Measurements from ENCODE around the gene TUSC2. TPM values are rescaled to one million over a fixed set of nuclear protein-coding genes. Genes with fewer than 3 reads are reported as not detected.

The TUSC2 gene
- total and polyA plus RNA-seq, 2 of the 13 experiments (the other 11 are each of a cell fraction or from before 2014, with no cell fraction given), result 36.7 to 39.1 TPM

DNA sequence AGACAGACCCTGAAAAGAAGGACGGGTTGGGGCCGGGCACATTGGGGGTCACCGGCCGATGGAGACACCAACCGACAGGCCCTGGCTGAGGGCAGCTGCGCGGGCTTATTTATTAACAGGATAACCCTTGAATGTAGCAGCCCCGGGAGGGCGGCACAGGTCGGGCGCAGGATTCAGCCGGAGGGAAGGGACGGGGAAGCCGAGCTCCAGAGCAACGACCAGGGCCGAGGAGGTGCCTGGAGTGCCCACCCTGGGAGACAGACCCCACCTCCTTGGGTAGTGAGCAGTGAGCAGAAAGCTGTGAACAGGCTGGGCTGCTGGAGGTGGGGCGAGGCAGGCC is 51.3 kb downstream of the TUSC2 start:
- no peak for ATAC-seq
- Histone ChIP-seq H3K4me2 (ENCODE audit: low read depth, low read length) (no peak overlapping the region), H3K4me3 (replicated peaks in 1 of 3; ENCODE audit: insufficient read depth in 1 of 3, low read depth in 2 of 3, low read length in 3 of 3) (no peak overlapping the region), H2AFZ (ENCODE audit: low read length) (no peak overlapping the region), H3K79me2 (ENCODE audit: insufficient read depth, low read length) (peaks cover 7% of the 10 kb centered on the region), H3K27me3 (ENCODE audit: control insufficient read depth in 1 of 2, insufficient read depth in 2 of 2, low read length in 2 of 2) (no peaks in the 10 kb centered on the region), H3K4me1 (ENCODE audit: insufficient read depth, low read length) (peaks cover 46% of the 10 kb centered on the region), H3K27ac (ENCODE audit: extremely low read length, insufficient read depth, low read length) (no peak overlapping the region), H4K20me1 (ENCODE audit: insufficient read depth, low read length) (no peaks in the 10 kb centered on the region; the same call in 1 of the 2 replicates), H3K9ac (ENCODE audit: insufficient read depth, low read depth, low read length) (no peak overlapping the region), H3K36me3 (replicated peaks in 1 of 2; ENCODE audit: control insufficient read depth in 1 of 2, insufficient read depth in 2 of 2, low read length in 2 of 2) (peaks cover 14 to 30% of the 10 kb centered on the region in 2 experiments), H3K9me3 (ENCODE audit: low read length) (no peaks in the 10 kb centered on the region)
- intact Hi-C loops (cut with micrococcal nuclease; ENCODE audit: unreplicated experiment) (no loop called here), in situ Hi-C loops (cut with HindIII; ENCODE audit: extremely low pct_ligation_motif_present, low pct_unique_long_range_greater_than_20kb) (loop anchor here (10.0 kb wide), 1 partner anchor 82 kb away; the partner anchor contains the start of gene GNAT1)
- 95% methylated on average over 17 of the region's 17 CpGs for WGBS (ENCODE audit: low lambda C conversion rate)
- CTCF ChIA-PET (ENCODE audit: low intra/inter-chr PET ratio, low total read pairs), result no interaction called here
- no peak for FAIRE-seq
- no peak for TF ChIP-seq MYPOP (CRISPR knock-in tag; IDR thresholded peaks at IDR 0.05)
- POLR2A ChIA-PET, result interaction anchor here (0.7 to 1.7 kb wide), 4 partner anchors 12 to 71 kb away, joined by 3 to 7 read pairs (median 4); partner anchors contain the start of genes HYAL3, IFRD2 and NAA80
- no TSS peak for BruUV-seq (replicated peaks)
- no peak for DNase-seq (ENCODE audit: low spot score)

GRCh38 chr3:50275996-50276761 is 51.8 kb downstream of the TUSC2 start:
- 97% methylated on average over 74 of the region's 79 CpGs for whole genome bisulfite sequencing (ENCODE audit: low lambda C conversion rate)
- intact Hi-C loops (cut with micrococcal nuclease; ENCODE audit: unreplicated experiment) (no loop called here), in situ Hi-C loops (cut with HindIII; ENCODE audit: extremely low pct_ligation_motif_present, low pct_unique_long_range_greater_than_20kb) (loop anchor here (10.0 kb wide), 1 partner anchor 81 kb away; the partner anchor contains the start of gene GNAT1)
- Histone ChIP-seq H3K9ac (ENCODE audit: insufficient read depth, low read depth, low read length) (no peak overlapping the region), H3K4me1 (ENCODE audit: insufficient read depth, low read length) (peaks cover 51% of the 10 kb centered on the region), H3K36me3 (replicated peaks in 1 of 2; ENCODE audit: control insufficient read depth in 1 of 2, insufficient read depth in 2 of 2, low read length in 2 of 2) (peaks cover 14 to 30% of the 10 kb centered on the region in 2 experiments), H2AFZ (ENCODE audit: low read length) (no peak overlapping the region), H4K20me1 (ENCODE audit: insufficient read depth, low read length) (no peaks in the 10 kb centered on the region; the same call in 1 of the 2 replicates), H3K4me3 (replicated peaks in 1 of 3; ENCODE audit: insufficient read depth in 1 of 3, low read depth in 2 of 3, low read length in 3 of 3) (no peak overlapping the region), H3K4me2 (ENCODE audit: low read depth, low read length) (no peak overlapping the region), H3K27ac (ENCODE audit: extremely low read length, insufficient read depth, low read length) (no peak overlapping the region), H3K9me3 (ENCODE audit: low read length) (no peaks in the 10 kb centered on the region), H3K79me2 (ENCODE audit: insufficient read depth, low read length) (peaks cover 12% of the 10 kb centered on the region), H3K27me3 (ENCODE audit: control insufficient read depth in 1 of 2, insufficient read depth in 2 of 2, low read length in 2 of 2) (no peaks in the 10 kb centered on the region)
- BruUV-seq (replicated peaks), result TSS peak; percentile 30
- ChIA-PET CTCF (ENCODE audit: low intra/inter-chr PET ratio, low total read pairs) (interaction anchor here (6.4 kb wide), 1 partner anchor 49 kb away, joined by 63 read pairs; no protein-coding TSS in a partner anchor), POLR2A (interaction anchor here (0.8 to 1.7 kb wide), 3 partner anchors 12 to 16 kb away, joined by 3 to 7 read pairs (median 4); partner anchors contain the start of gene IFRD2)
- ATAC-seq, result no peak
- DNase-seq (ENCODE audit: low spot score), result no peak
- FAIRE-seq, result no peak
- no peak for TF ChIP-seq KDM2A (CRISPR knock-in tag; IDR thresholded peaks at IDR 0.05; ENCODE audit: borderline replicate concordance, low read depth)
- no peak for TF ChIP-seq SAP130 (CRISPR knock-in tag; IDR thresholded peaks at IDR 0.05; ENCODE audit: low read depth)
- TF ChIP-seq EP300 (IDR thresholded peaks at IDR 0.05; ENCODE audit: low read depth in 2 of 2, low read length in 2 of 2), result no peak
- no peak for TF ChIP-seq EP300 (CRISPR knock-in tag; IDR thresholded peaks at IDR 0.05; ENCODE audit: borderline replicate concordance)
- TF ChIP-seq, protein P1, sequence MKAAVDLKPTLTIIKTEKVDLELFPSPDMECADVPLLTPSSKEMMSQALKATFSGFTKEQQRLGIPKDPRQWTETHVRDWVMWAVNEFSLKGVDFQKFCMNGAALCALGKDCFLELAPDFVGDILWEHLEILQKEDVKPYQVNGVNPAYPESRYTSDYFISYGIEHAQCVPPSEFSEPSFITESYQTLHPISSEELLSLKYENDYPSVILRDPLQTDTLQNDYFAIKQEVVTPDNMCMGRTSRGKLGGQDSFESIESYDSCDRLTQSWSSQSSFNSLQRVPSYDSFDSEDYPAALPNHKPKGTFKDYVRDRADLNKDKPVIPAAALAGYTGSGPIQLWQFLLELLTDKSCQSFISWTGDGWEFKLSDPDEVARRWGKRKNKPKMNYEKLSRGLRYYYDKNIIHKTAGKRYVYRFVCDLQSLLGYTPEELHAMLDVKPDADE (CRISPR knock-in tag; IDR thresholded peaks at IDR 0.05), result no peak
- TF ChIP-seq PRMT3 (CRISPR knock-in tag; IDR thresholded peaks at IDR 0.05; ENCODE audit: borderline replicate concordance, low read depth), result no peak
- TF ChIP-seq HIVEP1 (CRISPR knock-in tag; IDR thresholded peaks at IDR 0.05), result no peak
- no peak for TF ChIP-seq FOXO1 (CRISPR knock-in tag; IDR thresholded peaks at IDR 0.05)
- TF ChIP-seq ZSCAN21 (CRISPR knock-in tag; IDR thresholded peaks at IDR 0.05; ENCODE audit: borderline replicate concordance), result no peak
- TF ChIP-seq ZFP62 (CRISPR knock-in tag; IDR thresholded peaks at IDR 0.05), result no peak
- TF ChIP-seq RBFOX2 (IDR thresholded peaks at IDR 0.05; ENCODE audit: low read depth, low read length), result peak; percentile 66
- no peak for TF ChIP-seq ZNF180 (CRISPR knock-in tag; IDR thresholded peaks at IDR 0.05; ENCODE audit: borderline replicate concordance, low read depth)
- TF ChIP-seq DNMT1 (CRISPR knock-in tag; IDR thresholded peaks at IDR 0.05), result no peak
- no peak for TF ChIP-seq ZFP1 (CRISPR knock-in tag; IDR thresholded peaks at IDR 0.05)
- TF ChIP-seq ZNF260 (CRISPR knock-in tag; IDR thresholded peaks at IDR 0.05; ENCODE audit: borderline replicate concordance, low read depth), result no peak

All from HepG2 (cell line).